Aortic smooth muscle cell (primary cell): ENCODE data around the gene UGT2B15. TPM values are rescaled to one million over a fixed set of nuclear protein-coding genes. Genes with fewer than 3 reads are reported as not detected.

Experiments
- total RNA-seq: library from RNA; depleted of rRNA; stranded (reverse); fragments of >200 nt; gene quantifications from 2 replicates; pipeline ENCODE4 v1.2.3, GENCODE V29; 2014

Gene UGT2B15
- not detected in 2 replicates for total RNA-seq

GRCh38 chr4:68670479-68670939 is at the start of gene UGT2B15:
TSS of gene UGT2B15 (minus strand) at chr4:68670652. CDS start at chr4:68670618, 34 bp downstream.

Other genes with a start within 250 kb of the UGT2B15 start
- gene TMPRSS11E, start 223.2 kb downstream of the UGT2B15 start, total RNA-seq, result not detected in 2 replicates
- gene UGT2B17, start 94.3 kb downstream of the UGT2B15 start, total RNA-seq, result not detected in 2 replicates
- gene UGT2B10, start 145.3 kb upstream of the UGT2B15 start, total RNA-seq, result not detected in 2 replicates